Skin of body (tissue), 2 donors: Measurements from ENCODE around the gene EIF2B5. TPM values are rescaled to one million over a fixed set of nuclear protein-coding genes. Genes with fewer than 3 reads are reported as not detected.
"Not testable (repeated sequence)": the region's sequence is repeated elsewhere in the genome, so short reads cannot be mapped to it uniquely, and the experiment has no call there.

Source experiments
- DNase-seq: peaks from one replicate; lab custom pipeline; 2025; lab: John Stamatoyannopoulos, UW
- total RNA-seq: library from RNA; depleted of rRNA; stranded (reverse); fragments of >200 nt; gene quantifications from one replicate; pipeline ENCODE4 v1.2.3, GENCODE V29; 2014

EIF2B5 gene
- total RNA-seq: 28.7 TPM

GRCh38 chr3:184135149-184135910, at the start of gene EIF2B5:
Gene EIF2B5 (plus strand): TSS chr3:184135358. CDS start chr3:184135386, 28 bp downstream.
- DNase-seq: peak; percentile 95

- DNase-seq: no peak
Measured at GRCh38 chr3:184085389-184085852, 49.7 kb upstream of the EIF2B5 start.

GRCh38 chr3:184092199-184092598, 43.0 kb upstream of the EIF2B5 start:
- DNase-seq: no peak

- DNase-seq: no peak
Measured at GRCh38 chr3:184096811-184097383, 38.3 kb upstream of the EIF2B5 start, which contains the start of gene HTR3E. Gene HTR3E (plus strand): TSS chr3:184097064. CDS start chr3:184097530, 466 bp downstream.

GRCh38 chr3:184097556-184097955, 37.6 kb upstream of the EIF2B5 start:
- DNase-seq: no peak

- no peak for DNase-seq
Measured at GRCh38 chr3:184099806-184100686, 35.1 kb upstream of the EIF2B5 start.

- no peak for DNase-seq
Measured at GRCh38 chr3:184110316-184110725, 24.8 kb upstream of the EIF2B5 start.

GRCh38 chr3:184116017-184116416, 19.1 kb upstream of the EIF2B5 start:
- no peak for DNase-seq

- no peak for DNase-seq
Measured at GRCh38 chr3:184117636-184118035, 17.5 kb upstream of the EIF2B5 start.

GRCh38 chr3:184121031-184121430, 14.1 kb upstream of the EIF2B5 start:
- not testable (repeated sequence) for DNase-seq

- DNase-seq: no peak
Measured at GRCh38 chr3:184126006-184126405, 9.2 kb upstream of the EIF2B5 start.

- no peak for DNase-seq
Measured at GRCh38 chr3:184129012-184129411, 6.1 kb upstream of the EIF2B5 start.

GRCh38 chr3:184132945-184133344, 2.2 kb upstream of the EIF2B5 start:
- no peak for DNase-seq

- DNase-seq: peak; percentile 67
Measured at GRCh38 chr3:184133840-184134745, 1.1 kb upstream of the EIF2B5 start.

- no peak for DNase-seq
Measured at GRCh38 chr3:184134746-184135148, 411 bp upstream of the EIF2B5 start.

- DNase-seq: no peak
Measured at GRCh38 chr3:184135911-184136260, 728 bp downstream of the EIF2B5 start.

- DNase-seq: no peak
Measured at GRCh38 chr3:184140436-184140835, 5.3 kb downstream of the EIF2B5 start.

GRCh38 chr3:184142199-184142598, 7.0 kb downstream of the EIF2B5 start:
- DNase-seq: no peak

- DNase-seq: no peak
Measured at GRCh38 chr3:184143327-184143726, 8.2 kb downstream of the EIF2B5 start.

GRCh38 chr3:184144505-184144904, 9.3 kb downstream of the EIF2B5 start:
- DNase-seq: no peak

GRCh38 chr3:184145111-184145524, 10.0 kb downstream of the EIF2B5 start:
- peak; percentile 52 for DNase-seq
